HepG2 (cell line): ENCODE data around the gene KDM2B. TPM values are rescaled to one million over a fixed set of nuclear protein-coding genes. Genes with fewer than 3 reads are reported as not detected.
A peak's percentile ranks its signal among the peaks of the same experiment; 100 is the strongest.

Experiments used
- ADNP ChIP-seq: sonication (generic); formaldehyde crosslinking; IDR thresholded peaks from 2 replicates; pipeline ENCODE4 v1.4.0; 2020; ENCODE audit warnings: missing genetic modification reagents
- CREM ChIP-seq, 2 experiments: sonication (generic) in 1 of 2; formaldehyde crosslinking in 1 of 2; IDR thresholded peaks; 2 replicates each; pipeline versions ENCODE4 v1.4.0 to v1.6.1; 2016 to 2020; ENCODE audit warnings: antibody characterized with exemption in 1 of 2, mild to moderate bottlenecking in 1 of 2, missing genetic modification reagents in 1 of 2
- ETS1 ChIP-seq: sonication (generic); formaldehyde crosslinking; IDR thresholded peaks from 2 replicates; pipeline ENCODE4 v1.4.0; 2020; ENCODE audit warnings: missing genetic modification reagents
- LRRFIP1 ChIP-seq: sonication (generic); formaldehyde crosslinking; conservative IDR thresholded peaks from 2 replicates; pipeline ENCODE4 v1.4.0; 2020; ENCODE audit warnings: missing genetic modification reagents
- PATZ1 ChIP-seq: sonication (generic); formaldehyde crosslinking; IDR thresholded peaks from 2 replicates; pipeline ENCODE4 v1.4.0; 2020; ENCODE audit warnings: missing genetic modification reagents
- ZBTB2 ChIP-seq: sonication (generic); formaldehyde crosslinking; IDR thresholded peaks from 2 replicates; pipeline ENCODE4 v1.8.0; 2022; ENCODE audit warnings: low read depth, missing genetic modification reagents
- ZBTB42 ChIP-seq: sonication (generic); formaldehyde crosslinking; IDR thresholded peaks from 2 replicates; pipeline ENCODE4 v1.5.0; 2020; ENCODE audit warnings: mild to moderate bottlenecking, missing genetic modification reagents
- ZNF362 ChIP-seq: sonication (generic); formaldehyde crosslinking; IDR thresholded peaks from 2 replicates; pipeline ENCODE4 v1.4.0; 2020; ENCODE audit warnings: missing genetic modification reagents, mild to moderate bottlenecking, borderline replicate concordance
- ZNF740 ChIP-seq: sonication (generic); formaldehyde crosslinking; IDR thresholded peaks from 2 replicates; pipeline ENCODE4 v1.4.0; 2020; ENCODE audit warnings: missing genetic modification reagents
- polyA plus RNA-seq, 8 experiments: library from polyadenylated mRNA; depleted of rRNA in 3 of 8; stranded (reverse) in 7 of 8; unstranded in 1 of 8; fragments of >200 nt; fragmentation: Illumina TruSeq in 4 of 8; extraction: Trizol in 4 of 8; gene quantifications; 2 replicates each; pipeline versions ENCODE4 v1.2.1 to v1.2.3, GENCODE V29; 2011 to 2016; ENCODE audit warnings: low read depth in 4 of 8, missing spikeins in 1 of 8, mixed read lengths in 1 of 8; ENCODE audit not compliant: insufficient read depth in 1 of 8
- total RNA-seq, 5 experiments: library from RNA; depleted of rRNA; stranded (reverse); fragments of >200 nt; fragmentation: Illumina TruSeq; extraction: Trizol; gene quantifications; 2 replicates each; pipeline ENCODE4 v1.2.3, GENCODE V29; 2016; ENCODE audit warnings: low read depth in 1 of 5

Gene KDM2B
- total and polyA plus RNA-seq, 2 of the 13 experiments (the other 11 are each of a cell fraction or from before 2014, with no cell fraction given) = 17.5 to 26.1 TPM

GRCh38 chr12:121399391-121400331 lies 181.2 kb downstream of the KDM2B start, which contains the start of gene RNF34 (continued):
- TF ChIP-seq PATZ1 (CRISPR knock-in tag) = peak; percentile 24; the same call in 1 of the 2 replicates
- TF ChIP-seq ZNF740 (CRISPR knock-in tag) = no peak
- TF ChIP-seq ETS1 = no peak
- no peak for TF ChIP-seq ZNF362 (CRISPR knock-in tag)
- TF ChIP-seq ZBTB42 = peak; percentile 35; the same call in 1 of the 2 replicates
- peak; percentile 81 for TF ChIP-seq CREM (IDR thresholded peaks at IDR 0.05)
- no peak for TF ChIP-seq CREM (CRISPR knock-in tag; IDR thresholded peaks at IDR 0.05)
- TF ChIP-seq LRRFIP1 (CRISPR knock-in tag) = no peak
- peak; percentile 88 for TF ChIP-seq ZBTB2 (CRISPR knock-in tag)
- TF ChIP-seq ADNP (CRISPR knock-in tag) = no peak
